Neutrophil (primary cell): ENCODE results near the gene NCOA1.
"Not testable (repeated sequence)": the region's sequence is repeated elsewhere in the genome, so short reads cannot be mapped to it uniquely, and the experiment has no call there.

ENCODE experiments used
- H3K27ac ChIP-seq: fragments of 200-600 bp; sonication (generic); 2 replicates; pipeline ENCODE4 v1.5.1; 2016; ENCODE audit warnings: mild to moderate bottlenecking, moderate library complexity
- H3K27me3 ChIP-seq: fragments of 200-600 bp; sonication (generic); 2 replicates; pipeline ENCODE4 v1.6.0; 2016; ENCODE audit warnings: mild to moderate bottlenecking
- H3K36me3 ChIP-seq: fragments of 200-600 bp; sonication (generic); 2 replicates; pipeline ENCODE4 v1.5.1; 2017
- H3K4me1 ChIP-seq, 2 experiments: fragments of 200-600 bp in 1 of 2; sonication (generic) in 1 of 2; 1 replicate in 1 of 2; 2 replicates in 1 of 2; pipeline versions ENCODE4 v1.5.1 to v1.6.1; 2013 to 2016; ENCODE audit warnings: low read depth in 1 of 2, low read length in 1 of 2, mild to moderate bottlenecking in 1 of 2, moderate library complexity in 1 of 2; ENCODE audit not compliant: control insufficient read depth in 1 of 2, insufficient read depth in 1 of 2
- H3K4me3 ChIP-seq, 2 experiments: fragments of 200-600 bp in 1 of 2; sonication (generic) in 1 of 2; 1 replicate in 1 of 2; 2 replicates in 1 of 2; pipeline ENCODE4 v1.5.1; 2013 to 2016; ENCODE audit warnings: low read depth in 1 of 2, low read length in 1 of 2, mild to moderate bottlenecking in 1 of 2, moderate library complexity in 1 of 2
- H3K9me3 ChIP-seq: fragments of 200-600 bp; sonication (generic); 2 replicates; pipeline ENCODE4 v1.5.1; 2016
- CTCF ChIP-seq: fragments of 200-600 bp; sonication (generic); IDR thresholded peaks from 2 replicates; pipeline ENCODE4 v1.5.1; 2016; ENCODE audit warnings: antibody characterized with exemption

NCOA1 gene

GRCh38 chr2:24588294-24588693, 97.2 kb downstream of the NCOA1 start:
- H3K36me3 ChIP-seq, result peaks cover 15% of the 10 kb centered on the region
- TF ChIP-seq CTCF, result no peak
- H3K4me3 ChIP-seq, result no peak overlapping the region
- H3K27ac ChIP-seq, result no peak overlapping the region
- H3K27me3 ChIP-seq, result no peaks in the 10 kb centered on the region
- H3K9me3 ChIP-seq, result no peaks in the 10 kb centered on the region
- H3K4me1 ChIP-seq, result no peaks in the 10 kb centered on the region

GRCh38 chr2:24592441-24593100, 101.5 kb downstream of the NCOA1 start:
- no peaks in the 10 kb centered on the region for H3K27me3 ChIP-seq
- no peaks in the 10 kb centered on the region for H3K9me3 ChIP-seq
- peaks cover 0 to 11% of the 10 kb centered on the region in 2 experiments for H3K4me1 ChIP-seq
- no peak overlapping the region for H3K27ac ChIP-seq
- H3K4me3 ChIP-seq, result no peak overlapping the region
- peaks cover 9% of the 10 kb centered on the region for H3K36me3 ChIP-seq
- TF ChIP-seq CTCF, result no peak

GRCh38 chr2:24594283-24594682, 103.2 kb downstream of the NCOA1 start:
- no peaks in the 10 kb centered on the region for H3K9me3 ChIP-seq
- no peak for TF ChIP-seq CTCF

GRCh38 chr2:24597181-24597870, 106.3 kb downstream of the NCOA1 start:
- peak overlapping the region; percentile 21 for H3K27ac ChIP-seq
- no peaks in the 10 kb centered on the region for H3K36me3 ChIP-seq
- H3K4me3 ChIP-seq, result no peak overlapping the region
- no peaks in the 10 kb centered on the region for H3K9me3 ChIP-seq
- peaks cover 0 to 11% of the 10 kb centered on the region in 2 experiments for H3K4me1 ChIP-seq
- H3K27me3 ChIP-seq, result no peaks in the 10 kb centered on the region
- no peak for TF ChIP-seq CTCF

More at GRCh38 chr2:24594283-24594682, 103.2 kb downstream of the NCOA1 start:
- H3K36me3 ChIP-seq, result no peaks in the 10 kb centered on the region
- H3K27me3 ChIP-seq, result no peaks in the 10 kb centered on the region
- no peak overlapping the region for H3K4me3 ChIP-seq
- H3K27ac ChIP-seq, result no peak overlapping the region
- H3K4me1 ChIP-seq, result peaks cover 0 to 11% of the 10 kb centered on the region in 2 experiments

GRCh38 chr2:24600140-24600539, 109.1 kb downstream of the NCOA1 start:
- not testable (repeated sequence) for H3K27ac ChIP-seq, H3K36me3 ChIP-seq
- H3K4me1 ChIP-seq, result peaks cover 0 to 11% of the 10 kb centered on the region in 2 experiments

GRCh38 chr2:24611631-24612030, 120.6 kb downstream of the NCOA1 start:
- no peak for TF ChIP-seq CTCF
- H3K4me3 ChIP-seq, result no peak overlapping the region

More at GRCh38 chr2:24600140-24600539, 109.1 kb downstream of the NCOA1 start:
- not testable (repeated sequence) for H3K4me3 ChIP-seq, H3K9me3 ChIP-seq, H3K27me3 ChIP-seq

More at GRCh38 chr2:24611631-24612030, 120.6 kb downstream of the NCOA1 start:
- H3K27me3 ChIP-seq, result no peaks in the 10 kb centered on the region
- H3K27ac ChIP-seq, result no peak overlapping the region
- H3K36me3 ChIP-seq, result no peaks in the 10 kb centered on the region
- H3K4me1 ChIP-seq, result peaks cover 7 to 12% of the 10 kb centered on the region in 2 experiments
- H3K9me3 ChIP-seq, result no peaks in the 10 kb centered on the region
